Forelimb muscle (tissue), 1 donor: ENCODE data around the gene FASN. TPM values are rescaled to one million over a fixed set of nuclear protein-coding genes. Genes with fewer than 3 reads are reported as not detected.

ENCODE experiments used
- DNase-seq: peaks from one replicate; pipeline ENCODE4 v3.0.0-alpha.2; 2013; ENCODE audit warnings: low read depth
- polyA plus RNA-seq: library from polyadenylated mRNA; unstranded; fragments of 120-200 nt; gene quantifications from one replicate; pipeline ENCODE4 v1.2.1, GENCODE V29; 2013; ENCODE audit not compliant: insufficient read length

Gene FASN
- polyA plus RNA-seq, 1 donor = 24.6 TPM

DNA sequence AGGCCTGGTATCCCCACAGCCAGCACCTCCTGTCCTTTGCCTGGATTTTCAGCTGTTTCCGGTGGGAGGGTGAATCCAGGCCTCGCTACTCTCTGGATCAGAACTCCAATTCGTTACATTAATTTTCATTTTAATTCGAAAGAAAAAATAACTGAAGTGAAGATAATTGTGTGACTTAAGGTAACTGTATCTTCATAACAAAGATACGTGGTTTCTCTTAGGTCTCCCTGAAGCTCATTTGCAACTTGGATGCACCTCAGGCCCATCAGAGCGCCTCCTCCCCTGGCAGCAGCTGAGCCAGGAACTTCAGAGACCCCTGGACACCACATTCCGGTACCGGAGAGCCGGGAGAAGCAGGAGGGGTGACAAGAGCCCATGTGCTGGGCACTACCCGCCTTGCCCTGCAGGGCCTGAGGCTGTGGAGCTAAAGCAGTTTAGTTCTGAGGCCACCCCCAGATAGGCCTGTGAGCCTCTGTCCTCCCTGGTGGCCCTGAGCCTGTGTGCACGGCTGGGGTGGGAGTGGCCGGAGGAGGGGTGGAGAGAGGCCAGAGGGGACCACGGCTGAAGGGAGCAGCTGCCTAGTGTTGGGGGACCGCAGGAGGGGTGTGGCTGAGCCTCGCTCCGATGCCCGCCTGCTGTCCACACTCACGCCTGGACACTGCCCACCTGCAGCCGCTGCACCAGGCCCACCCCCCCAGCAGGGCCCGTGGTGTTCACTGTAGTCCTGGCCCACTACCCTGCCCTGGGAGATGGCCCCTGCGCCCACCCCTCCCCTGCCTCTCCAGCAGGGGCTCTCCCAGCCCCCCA is 21.0 kb downstream of the FASN start:
- no peak for DNase-seq

DNA sequence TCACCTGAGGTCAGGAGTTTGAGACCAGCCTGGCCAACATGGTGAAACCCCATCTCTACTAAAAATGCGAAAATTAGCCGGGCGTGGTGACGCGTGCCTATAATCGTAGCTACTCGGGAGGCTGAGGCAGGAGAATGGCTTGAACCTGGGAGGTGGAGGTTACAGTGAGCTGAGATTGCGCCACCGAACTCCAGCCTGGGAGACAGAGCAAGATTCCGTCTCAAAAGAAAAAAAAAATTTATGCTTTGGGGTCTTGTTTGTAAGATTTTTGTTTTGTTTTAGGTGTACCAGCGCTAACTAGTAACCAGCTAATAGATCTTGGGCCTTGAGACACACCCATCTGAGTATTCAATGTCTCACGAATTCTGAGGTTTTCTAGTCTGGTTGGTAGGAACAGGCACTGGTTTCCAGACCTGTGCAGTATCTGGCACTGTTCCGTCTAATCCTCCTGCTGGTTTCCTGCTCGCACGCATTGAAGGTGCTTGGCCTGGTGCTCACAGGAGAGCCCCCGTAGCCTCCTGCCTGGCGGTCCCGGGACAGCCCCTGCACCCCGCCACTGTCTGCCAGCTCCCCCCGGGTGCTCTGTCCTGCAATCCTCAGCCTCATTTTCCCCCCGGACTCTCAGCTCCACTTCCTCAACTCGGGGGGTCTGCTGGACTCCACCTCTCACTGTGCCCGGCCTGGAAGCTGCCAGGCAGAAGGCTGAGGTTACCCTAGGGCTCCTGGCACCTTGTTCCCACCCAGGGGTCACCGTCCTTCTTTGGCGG is 21.8 kb downstream of the FASN start:
- DNase-seq = no peak

DNA sequence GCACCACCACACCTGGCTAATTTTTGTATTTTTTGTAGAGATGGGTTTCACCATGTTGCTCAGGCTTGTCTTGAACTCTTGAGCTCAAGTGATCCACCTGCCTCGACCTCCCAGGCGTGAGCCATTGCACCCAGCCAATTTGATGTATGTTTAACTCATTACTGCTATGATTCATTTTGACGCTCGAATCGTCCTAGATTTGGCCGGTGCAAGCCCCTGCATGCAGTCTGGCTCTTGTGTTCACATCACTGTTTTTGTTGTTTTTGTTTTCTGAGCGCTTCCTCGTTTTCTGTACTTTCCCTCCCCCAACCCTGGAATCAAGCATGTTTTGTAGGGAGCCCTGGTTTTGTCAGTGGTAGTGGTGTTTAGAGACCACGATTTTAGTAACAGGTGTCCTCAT is 24.6 kb downstream of the FASN start:
- no peak for DNase-seq

DNA sequence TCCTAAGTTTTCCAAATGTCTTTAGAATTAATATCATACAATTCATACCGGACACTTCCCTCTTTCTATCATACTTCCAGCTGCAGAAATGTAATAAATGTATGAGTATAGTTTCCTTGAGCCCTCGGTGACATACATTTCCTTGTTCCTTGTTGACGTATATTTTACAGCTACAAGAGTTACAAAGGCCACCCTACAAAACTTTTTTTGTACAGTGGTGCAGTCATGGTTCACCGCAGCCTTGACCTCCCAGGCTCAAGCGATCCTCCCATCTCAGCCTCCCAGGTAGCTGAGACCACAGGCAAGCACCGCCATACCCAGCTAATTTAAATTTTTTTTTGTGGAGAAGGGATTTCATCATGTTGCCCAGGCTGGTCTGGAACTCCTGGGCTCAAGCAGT is 25.2 kb downstream of the FASN start:
- no peak for DNase-seq

DNA sequence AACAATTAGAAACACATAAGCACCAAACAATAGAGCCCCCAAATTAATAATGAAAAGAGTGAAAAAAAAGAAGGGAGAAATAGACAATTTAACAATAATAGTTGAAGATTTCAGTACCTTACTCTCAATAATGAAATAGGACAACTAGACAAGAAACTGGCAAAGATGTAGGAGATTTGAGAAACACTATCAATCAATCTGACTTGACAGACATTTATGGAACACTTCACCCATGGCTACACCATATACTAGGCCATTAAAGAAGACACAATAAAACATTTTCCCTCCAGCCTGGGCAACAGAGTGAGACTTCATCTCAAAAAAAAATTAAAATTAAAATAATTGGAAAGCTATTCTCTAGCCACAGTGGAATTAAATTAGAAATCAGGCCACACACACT is 27.4 kb downstream of the FASN start:
- no peak for DNase-seq

DNA sequence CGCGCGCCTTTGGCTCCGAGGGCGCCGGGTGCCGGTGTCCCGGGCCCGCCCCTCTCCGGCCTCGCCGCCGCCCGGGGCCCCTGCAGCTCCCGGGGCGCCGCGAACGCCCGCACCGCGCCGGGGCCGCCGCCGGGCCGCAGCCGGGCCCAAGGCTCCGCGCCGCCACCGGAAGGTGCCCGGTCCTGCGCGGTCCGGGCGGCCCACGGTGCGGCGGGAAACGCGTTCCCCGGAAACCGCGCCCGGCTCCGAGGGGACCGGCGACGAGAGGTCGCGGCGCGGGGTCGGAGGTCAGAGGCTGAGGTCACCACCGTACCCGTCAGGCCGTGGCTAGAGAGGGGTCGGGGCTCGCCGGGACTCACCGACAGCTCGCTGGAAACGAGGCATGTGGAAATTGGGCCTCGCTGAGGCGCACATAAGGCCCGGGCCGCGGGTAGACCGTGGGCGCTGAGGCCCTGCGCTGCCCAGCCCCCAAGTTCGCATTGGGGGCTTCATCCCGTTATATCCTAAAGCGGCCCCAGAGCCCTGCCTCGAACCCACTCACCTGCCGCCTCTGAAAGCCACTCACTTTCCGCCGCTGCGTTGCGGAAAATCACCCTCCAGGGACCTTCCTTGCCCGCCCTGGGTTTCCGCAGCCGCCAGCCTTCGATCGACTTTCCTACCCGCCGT is 32.3 kb downstream of the FASN start, which contains the start of gene DUS1L:
Gene DUS1L (minus strand): TSS at position 167 of the 666 bp plus-strand sequence. CDS start 745 bp downstream, outside the sequence.
- no peak for DNase-seq

DNA sequence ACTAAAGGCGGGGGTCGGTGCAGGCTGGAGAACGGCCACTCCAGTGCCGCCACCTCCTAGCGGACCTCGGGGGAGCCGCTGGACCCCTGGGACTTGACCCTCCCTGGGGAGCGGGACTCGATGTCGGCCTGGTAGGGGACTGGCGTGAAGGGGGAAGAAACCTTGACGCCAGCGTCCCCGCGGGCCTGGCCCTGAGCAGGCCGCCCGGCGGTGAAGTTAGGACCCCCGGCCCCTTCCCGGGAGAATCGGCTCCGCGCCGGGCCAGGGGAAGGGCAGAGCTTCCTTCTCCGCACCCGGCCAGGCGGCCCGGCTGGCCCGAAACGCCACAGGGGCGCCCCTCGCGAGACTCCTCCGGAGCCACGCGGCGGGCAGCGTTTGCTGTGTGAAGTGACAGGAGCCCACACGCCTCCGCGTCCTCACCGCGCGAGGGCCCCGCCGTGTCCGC is 32.8 kb downstream of the FASN start:
- DNase-seq = no peak

DNA sequence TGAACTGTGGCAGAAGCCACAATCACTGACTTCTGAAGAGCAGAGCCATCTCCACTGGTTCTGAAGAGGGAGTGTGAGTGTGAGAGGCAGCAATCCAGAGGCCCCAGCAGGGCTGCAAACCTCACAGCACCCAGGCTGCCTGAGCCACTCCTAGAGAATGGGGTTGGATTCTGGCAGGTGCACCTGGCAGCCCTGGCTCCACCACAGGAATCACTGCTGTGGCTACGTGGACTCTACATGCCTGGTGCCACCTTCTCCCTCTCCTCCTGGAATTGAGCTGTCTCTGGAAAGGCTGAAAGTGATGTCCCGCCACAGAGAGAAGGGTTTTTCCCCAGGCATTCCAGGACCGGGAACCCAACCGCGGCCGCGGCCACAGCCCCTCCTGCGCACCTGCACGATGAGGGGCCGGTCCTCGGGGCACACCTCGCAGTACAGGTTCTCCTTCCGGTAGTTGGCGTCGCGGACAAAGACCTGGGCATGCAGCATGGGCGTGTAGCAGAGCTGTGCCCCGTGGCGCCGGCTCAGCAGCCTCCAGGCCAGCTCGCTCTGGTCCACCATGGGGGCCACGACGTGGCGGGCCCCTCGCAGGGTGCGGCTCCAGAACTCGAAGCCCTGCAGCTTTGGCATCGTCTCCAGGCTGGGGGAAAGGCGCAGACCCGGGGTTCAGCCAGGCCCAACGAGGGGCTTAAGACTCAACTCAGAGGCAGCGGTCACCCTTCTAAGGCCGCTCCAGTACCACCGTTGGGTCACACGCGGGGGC is 33.4 kb downstream of the FASN start:
- no peak for DNase-seq

DNA sequence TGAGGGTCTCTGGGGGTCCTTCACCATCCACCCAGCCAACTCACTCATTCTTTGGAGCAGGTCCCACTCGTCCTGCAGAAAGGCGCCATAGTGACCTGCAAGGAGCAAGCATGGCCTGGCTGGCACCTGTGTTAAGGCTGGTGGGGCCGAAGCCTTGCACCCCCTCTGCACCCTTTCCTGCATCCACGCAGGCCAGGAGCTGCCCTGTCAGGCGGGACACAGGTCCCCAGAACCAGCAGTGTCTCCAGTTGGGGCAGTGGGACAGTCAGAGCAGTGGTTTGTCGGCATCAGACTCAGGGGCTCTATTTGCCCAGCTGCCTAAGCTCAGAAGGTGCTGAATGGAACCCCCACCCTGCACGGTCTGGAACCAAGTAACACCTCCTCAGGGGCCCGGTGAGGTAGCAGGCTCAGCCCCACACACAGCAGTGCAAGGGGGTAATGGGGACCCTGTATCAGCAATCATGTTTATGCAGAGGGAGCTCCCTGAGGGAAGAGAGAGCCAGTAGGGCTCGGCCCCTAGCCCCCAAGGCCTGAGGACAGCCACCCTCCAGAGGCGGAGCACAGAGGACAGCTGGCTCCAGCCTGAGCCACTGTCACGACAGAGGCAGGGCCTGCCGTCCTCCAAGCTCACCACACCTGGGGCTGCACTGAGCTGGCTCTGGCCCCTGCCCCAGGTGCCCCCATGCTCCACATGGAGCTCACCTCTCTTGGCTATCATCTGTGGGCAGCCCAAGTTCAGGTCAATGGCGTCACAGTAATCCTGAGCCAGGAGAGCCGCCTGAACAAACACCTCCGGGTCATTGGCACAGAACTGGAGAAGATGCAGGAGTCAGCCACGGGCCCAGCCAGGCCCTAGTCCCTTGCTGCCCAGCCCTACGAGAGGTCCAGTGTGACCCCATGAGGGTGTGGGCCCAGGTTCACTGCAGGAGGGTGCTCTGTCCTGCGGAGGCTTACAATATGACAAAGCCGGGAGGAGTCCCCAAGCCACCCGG is 34.3 kb downstream of the FASN start:
- no peak for DNase-seq

DNA sequence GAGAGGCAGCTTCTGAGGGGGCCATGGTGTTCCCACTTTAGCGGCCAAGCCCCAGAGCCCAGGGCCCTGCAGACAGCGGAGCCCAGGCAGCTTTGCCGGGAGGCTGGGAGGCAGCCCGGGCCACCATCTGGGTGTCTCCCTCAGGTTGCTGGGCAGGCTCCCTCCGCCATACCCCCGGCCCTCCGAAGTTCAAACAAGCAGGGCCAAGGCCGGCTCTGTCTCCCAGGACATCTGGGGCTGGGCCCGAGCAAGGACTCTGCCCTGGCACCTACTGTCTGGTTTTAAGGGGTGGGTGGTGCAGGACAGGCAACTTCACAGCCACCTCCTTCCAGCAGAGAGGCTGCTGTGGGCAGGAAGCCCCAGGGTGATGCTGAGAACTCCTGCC is 35.1 kb downstream of the FASN start:
- no peak for DNase-seq

DNA sequence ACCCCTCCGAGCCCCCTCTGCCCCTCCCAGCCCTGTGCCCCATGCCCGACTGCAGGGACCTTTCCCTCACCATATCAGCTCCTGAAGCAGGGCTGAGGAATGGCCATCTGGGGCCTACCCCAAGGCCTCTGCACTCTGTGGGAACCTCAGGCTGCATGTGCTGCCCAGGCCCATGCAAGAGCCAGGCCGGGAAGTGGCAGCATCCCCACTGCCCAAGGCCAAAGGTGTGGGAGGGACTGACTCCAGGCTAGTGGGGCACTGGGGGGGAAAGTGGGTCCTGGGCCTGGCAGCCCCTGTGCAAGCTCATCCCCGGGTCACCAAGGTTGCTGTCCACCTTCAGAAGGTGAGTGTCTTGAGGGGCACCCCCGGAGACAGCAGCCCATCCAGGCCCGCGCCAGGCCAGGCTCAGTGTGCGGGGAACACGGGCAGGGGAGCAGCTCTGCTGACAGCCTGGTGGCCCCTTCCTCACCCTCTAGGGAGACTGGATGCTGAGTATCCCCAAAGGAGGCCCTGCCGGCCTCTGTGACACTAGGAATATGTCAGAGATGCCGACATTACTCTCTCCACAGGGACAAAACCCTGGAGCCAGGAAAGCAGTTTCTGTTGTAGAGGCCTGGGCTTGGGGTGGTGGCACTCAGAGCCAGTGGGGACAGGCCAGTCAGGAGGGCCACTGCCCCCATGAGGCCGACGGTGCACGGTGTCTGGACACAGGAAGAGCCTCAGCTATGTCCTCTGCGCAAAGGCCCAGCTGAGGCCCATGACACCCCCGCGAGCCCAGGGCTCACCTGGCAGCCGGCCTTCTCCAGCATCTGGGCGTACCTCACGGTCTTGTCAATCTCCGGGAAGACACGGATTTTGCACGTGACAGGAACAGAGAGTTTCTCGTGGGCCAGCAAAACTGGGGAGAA is 35.7 kb downstream of the FASN start:
- DNase-seq = no peak

DNA sequence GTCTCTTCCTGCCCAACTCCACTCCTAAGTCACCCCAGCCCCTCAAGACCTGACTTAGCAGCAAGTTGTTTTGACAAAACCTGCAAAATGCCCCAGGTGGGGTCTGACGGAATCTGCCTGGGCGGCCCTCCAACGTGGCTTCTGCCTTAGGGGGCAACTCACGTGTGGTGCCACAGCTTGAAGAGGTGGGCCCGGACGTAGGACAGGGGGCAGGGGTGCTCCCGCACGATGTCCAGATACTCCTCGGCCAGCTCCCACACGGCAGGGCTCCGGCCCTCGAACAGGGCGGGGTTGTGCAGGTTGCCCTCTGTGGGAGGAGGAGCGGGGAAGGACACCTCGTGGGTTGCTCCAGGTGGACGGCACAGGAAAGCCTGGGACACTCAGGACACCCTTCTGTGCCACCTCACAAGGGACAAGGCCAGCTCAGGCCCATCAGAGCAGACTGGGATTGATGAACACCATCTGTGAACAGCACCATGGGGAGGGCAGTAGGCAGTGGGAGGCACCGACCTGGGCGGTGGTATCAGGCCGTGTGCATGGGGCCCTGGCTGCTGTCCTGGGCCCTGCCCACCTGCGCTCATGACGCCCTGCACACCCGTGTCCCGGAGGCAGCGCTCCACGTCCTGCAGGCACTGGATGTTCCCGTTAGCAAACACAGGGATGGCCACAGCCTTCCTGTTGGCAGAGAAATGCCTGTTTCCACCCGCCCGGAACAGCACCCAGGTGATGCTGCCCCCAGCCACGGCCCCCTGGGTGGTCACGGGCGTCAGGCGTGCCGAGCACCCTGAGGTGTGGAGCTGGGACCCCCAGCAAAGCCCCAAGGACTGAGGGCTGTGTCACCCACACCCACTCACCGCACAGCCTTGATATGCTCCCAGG is 36.8 kb downstream of the FASN start:
- no peak for DNase-seq

DNA sequence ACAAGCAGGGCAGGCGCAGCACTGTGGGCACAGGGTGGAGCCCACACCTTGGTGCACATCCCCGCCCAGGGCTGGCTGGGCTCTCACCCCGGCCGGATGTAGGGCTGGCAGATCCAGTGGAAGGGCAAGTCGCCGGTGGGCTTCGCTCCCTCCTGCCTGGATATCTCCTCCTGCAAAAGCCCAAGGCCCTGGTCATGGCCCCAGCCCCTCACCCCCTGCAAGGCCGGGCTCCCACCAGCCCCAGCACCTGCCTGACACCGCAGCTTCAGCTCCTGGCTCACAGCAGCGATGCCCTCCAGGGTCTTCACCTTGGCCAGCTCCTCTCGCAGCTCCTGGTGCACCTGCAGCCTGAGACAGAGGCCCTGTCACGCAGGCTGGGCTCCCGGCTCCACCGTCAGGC is 37.4 kb downstream of the FASN start:
- DNase-seq = no peak

DNA sequence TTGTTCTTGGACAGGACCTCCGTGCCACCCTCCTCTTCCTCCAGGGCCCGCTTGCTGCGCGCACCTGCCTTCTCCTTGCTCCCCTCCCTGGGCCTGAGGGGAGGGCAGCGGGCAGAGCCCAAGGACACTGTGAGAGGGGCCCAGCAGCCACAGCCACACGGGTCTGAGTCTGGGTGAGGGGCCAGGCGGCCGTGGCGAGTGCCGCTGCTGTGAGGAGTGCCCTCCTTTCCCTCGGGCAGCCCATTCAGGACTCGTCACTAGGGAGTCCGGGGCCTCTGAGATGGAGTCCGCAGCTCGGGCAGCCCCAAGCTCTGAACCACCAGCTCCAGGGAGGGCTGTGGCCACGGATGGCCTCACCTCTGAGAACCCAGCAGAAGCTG is 38.0 kb downstream of the FASN start:
- no peak for DNase-seq

DNA sequence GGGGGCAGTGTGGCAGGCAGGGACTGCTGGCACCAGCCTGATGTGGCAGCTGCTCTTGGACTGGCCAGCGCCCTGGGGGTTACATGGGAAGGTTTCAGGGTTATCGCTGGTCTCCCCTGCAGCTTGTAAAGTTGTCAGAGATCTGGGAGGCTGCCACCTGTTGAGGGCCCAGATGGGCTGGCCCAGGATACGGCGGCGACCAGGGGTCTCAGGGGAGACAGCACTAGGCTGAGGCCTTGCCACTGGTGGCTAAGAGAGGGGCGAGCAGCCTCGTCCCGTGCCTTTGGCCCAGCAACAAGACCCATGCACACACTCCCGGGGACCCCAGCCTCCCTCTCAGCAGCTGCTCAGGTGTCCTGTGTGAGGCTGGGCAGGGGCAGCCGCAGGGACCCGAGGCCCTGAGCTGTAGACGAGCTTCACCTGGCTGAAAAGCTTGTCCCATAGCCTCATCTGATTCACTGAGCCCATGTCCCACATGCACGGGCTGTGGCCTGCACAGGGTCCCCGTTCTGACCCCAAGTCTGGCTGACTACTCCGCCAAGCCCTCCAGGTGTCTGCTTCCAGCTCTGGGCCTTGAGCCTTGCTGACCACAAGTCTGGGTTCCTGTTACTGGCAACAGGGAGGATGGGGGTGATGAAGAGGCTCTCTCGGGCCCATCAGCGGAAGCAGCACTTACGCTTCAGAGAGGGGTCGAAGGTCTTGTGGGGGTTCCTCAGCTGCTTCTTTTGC is 38.6 kb downstream of the FASN start:
- no peak for DNase-seq

DNA sequence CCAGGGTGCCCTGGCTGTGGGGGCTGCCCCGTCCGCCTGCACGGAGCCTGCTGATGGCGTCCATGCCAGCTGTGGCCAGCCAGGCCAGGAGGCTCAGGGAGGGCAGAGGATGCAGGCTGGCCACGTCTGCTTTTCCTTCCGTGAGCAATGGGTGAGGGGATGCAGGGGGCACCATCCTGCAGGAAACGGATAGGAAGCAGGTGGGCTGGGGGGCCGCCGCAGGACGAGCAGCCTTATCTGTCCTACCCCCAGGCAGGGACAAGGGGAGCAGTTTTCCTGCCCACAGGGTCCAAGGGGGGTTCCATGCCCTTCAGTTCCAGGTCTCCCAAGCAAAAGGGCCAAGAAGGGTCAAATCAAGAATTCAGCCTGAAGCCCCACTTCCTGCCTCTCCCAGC is 39.2 kb downstream of the FASN start:
- no peak for DNase-seq

DNA sequence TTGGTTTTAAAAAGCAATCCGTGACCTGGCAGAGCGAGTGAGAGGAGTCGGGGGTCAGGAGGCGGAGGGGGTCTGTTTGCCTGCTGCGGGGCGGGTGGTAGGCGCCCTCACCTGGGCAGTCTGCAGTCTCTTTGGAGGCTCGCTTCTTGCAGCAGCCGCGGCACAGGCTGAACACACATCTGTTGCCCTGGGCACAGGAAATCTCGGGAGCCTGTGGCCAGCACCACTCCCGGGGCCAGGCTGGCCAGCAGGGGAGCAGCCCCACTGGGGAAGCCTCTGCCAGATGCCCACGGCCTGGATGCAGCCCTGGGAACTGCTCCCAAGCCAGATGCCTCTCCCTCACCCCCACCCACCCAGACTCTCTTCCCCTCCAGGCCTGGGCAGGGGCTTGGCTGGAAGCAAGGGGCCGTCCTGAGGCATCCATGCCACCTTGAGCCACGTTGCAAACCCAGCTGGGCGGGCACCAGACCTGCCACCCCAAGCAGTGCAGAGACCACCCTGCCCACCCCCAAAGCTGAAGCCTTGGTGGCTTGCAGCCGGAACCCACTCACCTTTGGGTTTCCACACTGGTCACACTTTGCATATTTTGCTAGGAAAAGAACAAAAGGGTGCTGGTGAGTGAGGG is 39.7 kb downstream of the FASN start:
- no peak for DNase-seq
